ENCODE data around the gene LRRC59. TPM values are rescaled to one million over a fixed set of nuclear protein-coding genes. Genes with fewer than 3 reads are reported as not detected.
"Not testable (repeated sequence)": the region's sequence is repeated elsewhere in the genome, so short reads cannot be mapped to it uniquely, and the experiment has no call there.

LRRC59 gene
- total and polyA plus RNA-seq, 2 of the 13 experiments (the other 11 are each of a cell fraction or from before 2014, with no cell fraction given): 87.3 to 222 TPM

- no peak for TF ChIP-seq KAT2B (IDR thresholded peaks at IDR 0.05; ENCODE audit: borderline replicate concordance, low read depth, low read length)
- peak; percentile 40; the same call in 1 of the 2 replicates for TF ChIP-seq BORCS8-MEF2B (CRISPR knock-in tag; IDR thresholded peaks at IDR 0.05)
- no peak for TF ChIP-seq ZFYVE20 (CRISPR knock-in tag; IDR thresholded peaks at IDR 0.05; ENCODE audit: borderline replicate concordance, low read depth)
- TF ChIP-seq ZNF709 (CRISPR knock-in tag; IDR thresholded peaks at IDR 0.05): no peak
These were observed 31.6 kb upstream of the LRRC59 start (continued) for GRCh38 chr17:50428831-50429424.

GRCh38 chr17:50428126-50428525, 30.8 kb upstream of the LRRC59 start:
- Histone ChIP-seq H3K4me3 (replicated peaks in 1 of 3; ENCODE audit: insufficient read depth in 1 of 3, low read depth in 2 of 3, low read length in 3 of 3) (peak overlapping the region; percentile 74 to 91 (median 90)), H3K4me2 (ENCODE audit: low read depth, low read length) (peak overlapping the region; percentile 99), H3K79me2 (ENCODE audit: insufficient read depth, low read length) (peaks cover 38% of the 10 kb centered on the region), H3K4me1 (ENCODE audit: insufficient read depth, low read length) (peaks cover 89% of the 10 kb centered on the region), H3K9ac (ENCODE audit: insufficient read depth, low read depth, low read length) (peak overlapping the region; percentile 84), H3K27ac (ENCODE audit: extremely low read length, insufficient read depth, low read length) (peak overlapping the region; percentile 83)
- H3K27me3 ChIP-seq (ENCODE audit: control insufficient read depth in 1 of 2, insufficient read depth in 2 of 2, low read length in 2 of 2); H3K36me3 ChIP-seq (replicated peaks in 1 of 2; ENCODE audit: control insufficient read depth in 1 of 2, insufficient read depth in 2 of 2, low read length in 2 of 2); H4K20me1 ChIP-seq (ENCODE audit: insufficient read depth, low read length); H3K9me3 ChIP-seq (ENCODE audit: low read length); DNase-seq (ENCODE audit: low spot score); ATAC-seq; intact Hi-C loops (cut with micrococcal nuclease; ENCODE audit: unreplicated experiment); in situ Hi-C loops (cut with HindIII; ENCODE audit: extremely low pct_ligation_motif_present, low pct_unique_long_range_greater_than_20kb); H2AFZ ChIP-seq (ENCODE audit: low read length); FAIRE-seq; BruUV-seq (replicated peaks): not testable (repeated sequence)
- POLR2A ChIA-PET: interaction anchor here (1.4 to 5.6 kb wide), 5 partner anchors 13 to 114 kb away, joined by 3 to 99 read pairs (median 19); partner anchors contain the start of gene LRRC59
- CTCF ChIA-PET (ENCODE audit: low intra/inter-chr PET ratio, low total read pairs): interaction anchor here (0.8 to 4.1 kb wide), 3 partner anchors 30 to 50 kb away, joined by 3 to 20 read pairs (median 6); partner anchors contain the start of genes LRRC59 and RSAD1
- TF ChIP-seq ZMAT3 (CRISPR knock-in tag; conservative IDR thresholded peaks at IDR 0.05): peak; percentile 18; the same call in 1 of the 2 replicates
- 0 out of 2 replicates have a peak, but pooled peaks have one; percentile 17 for TF ChIP-seq POGK (CRISPR knock-in tag; conservative IDR thresholded peaks at IDR 0.05)
- TF ChIP-seq PAWR (CRISPR knock-in tag; IDR thresholded peaks at IDR 0.05; ENCODE audit: borderline replicate concordance): 0 out of 2 replicates have a peak, but pooled peaks have one; percentile 27
- TF ChIP-seq ZNF678 (CRISPR knock-in tag; IDR thresholded peaks at IDR 0.05): 0 out of 2 replicates have a peak, but pooled peaks have one; percentile 1
- TF ChIP-seq ZNF34 (CRISPR knock-in tag; IDR thresholded peaks at IDR 0.05; ENCODE audit: borderline replicate concordance): 0 out of 2 replicates have a peak, but pooled peaks have one; percentile 6
- 0 out of 2 replicates have a peak, but pooled peaks have one; percentile 3 for TF ChIP-seq CCDC6 (CRISPR knock-in tag; IDR thresholded peaks at IDR 0.05)
- TF ChIP-seq RXRA (CRISPR knock-in tag; IDR thresholded peaks at IDR 0.05): 0 out of 2 replicates have a peak, but pooled peaks have one; percentile 15
- 63% methylated on average over 6 of the region's 6 CpGs for WGBS (ENCODE audit: low lambda C conversion rate)

Data from HepG2 (cell line).